HL-60 (cell line): ENCODE measurements around the gene SARDH.

ENCODE experiments used
- DNase-seq, 2 experiments: peaks; one replicate each; pipeline ENCODE4 v3.0.0-alpha.2; 2010 to 2020; ENCODE audit warnings: low read depth in 1 of 2, low spot score in 1 of 2
- H3K27ac ChIP-seq: fragments of 250-450 bp; sonication (Bioruptor Pico); replicated peaks from 2 replicates; pipeline ENCODE4 v1.5.1; 2020; ENCODE audit warnings: mild to moderate bottlenecking, moderate library complexity
- H3K27me3 ChIP-seq: fragments of 250-450 bp; sonication (Bioruptor Pico); 2 replicates; pipeline ENCODE4 v1.5.1; 2021; ENCODE audit warnings: mild to moderate bottlenecking, moderate library complexity; ENCODE audit not compliant: insufficient read depth, poor library complexity, severe bottlenecking
- H3K4me3 ChIP-seq: replicated peaks from 2 replicates; pipeline ENCODE4 v1.5.1; 2011; ENCODE audit warnings: mild to moderate bottlenecking, control low read depth, low read length; ENCODE audit not compliant: insufficient read depth
- GABPA ChIP-seq: IDR thresholded peaks from 2 replicates; pipeline ENCODE4 v1.6.1; 2012; ENCODE audit warnings: low read depth
- POLR2AphosphoS5 ChIP-seq: IDR thresholded peaks from 2 replicates; pipeline ENCODE4 v1.6.1; 2012; ENCODE audit warnings: low read depth
- SPI1 ChIP-seq: IDR thresholded peaks from 2 replicates; pipeline ENCODE4 v1.6.1; 2012; ENCODE audit warnings: low read depth, mild to moderate bottlenecking, borderline replicate concordance
- TF ChIP-seq, protein P1 (sequence below): IDR thresholded peaks from one replicate; pipeline ENCODE4 v1.5.1; 2011; ENCODE audit warnings: low read length, control low read depth, inconsistent platforms; ENCODE audit not compliant: insufficient read depth
- TF ChIP-seq, protein P2 (sequence below): IDR thresholded peaks from 2 replicates; pipeline ENCODE4 v1.6.1; 2012; ENCODE audit warnings: low read depth; ENCODE audit not compliant: insufficient replicate concordance

SARDH gene

DNA sequence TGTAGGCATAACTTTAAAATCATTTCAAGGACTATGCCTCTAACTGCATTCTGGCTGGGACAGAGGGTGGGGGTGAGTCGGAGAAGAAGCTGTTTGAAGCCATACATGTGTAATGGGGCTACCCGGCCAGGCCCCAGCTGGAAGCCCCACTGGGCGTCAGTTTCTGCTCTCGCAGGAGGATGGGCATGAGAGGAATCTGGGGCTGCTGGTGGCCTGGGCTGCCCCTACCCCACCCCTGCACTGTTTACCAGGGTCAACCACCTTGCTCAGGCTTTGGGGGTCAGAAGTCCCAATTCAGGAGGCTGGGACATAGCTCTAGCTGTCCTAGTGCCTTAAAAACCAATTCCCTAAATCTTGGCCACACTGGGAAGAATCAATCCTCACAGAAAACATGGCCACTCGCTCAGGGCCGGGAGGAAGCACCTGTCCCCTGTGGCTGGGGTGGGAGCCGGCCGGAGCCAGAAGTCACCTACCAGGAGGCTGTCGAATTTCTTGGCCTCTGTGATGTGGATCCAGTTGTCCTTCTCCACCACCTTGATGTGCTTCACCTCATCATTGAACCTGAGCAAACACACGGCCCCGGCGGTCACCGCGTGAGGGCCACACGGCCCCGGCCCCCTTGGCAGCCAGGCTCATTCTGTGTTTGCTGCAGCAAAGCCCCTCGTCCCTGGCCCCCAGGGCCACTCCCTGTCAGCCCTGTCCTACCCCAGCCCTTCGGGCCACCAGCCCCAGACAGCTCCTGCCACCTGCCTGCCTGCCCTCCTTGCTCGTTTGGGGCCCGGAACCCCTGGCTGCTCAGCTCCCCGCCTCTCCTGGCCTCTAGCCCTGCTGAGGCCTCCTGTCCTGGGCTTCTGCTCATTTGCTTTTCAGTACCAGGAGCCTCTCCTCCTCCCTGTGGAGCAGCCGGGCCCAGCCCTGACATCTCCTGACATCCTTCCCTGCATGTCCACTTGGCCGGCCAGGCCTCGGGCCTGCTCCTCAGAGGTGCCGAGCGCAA is 33.6 kb upstream of the SARDH start:
- no peak for DNase-seq
- no peak for TF ChIP-seq SPI1
- TF ChIP-seq POLR2AphosphoS5, result no peak
- TF ChIP-seq, protein P1, sequence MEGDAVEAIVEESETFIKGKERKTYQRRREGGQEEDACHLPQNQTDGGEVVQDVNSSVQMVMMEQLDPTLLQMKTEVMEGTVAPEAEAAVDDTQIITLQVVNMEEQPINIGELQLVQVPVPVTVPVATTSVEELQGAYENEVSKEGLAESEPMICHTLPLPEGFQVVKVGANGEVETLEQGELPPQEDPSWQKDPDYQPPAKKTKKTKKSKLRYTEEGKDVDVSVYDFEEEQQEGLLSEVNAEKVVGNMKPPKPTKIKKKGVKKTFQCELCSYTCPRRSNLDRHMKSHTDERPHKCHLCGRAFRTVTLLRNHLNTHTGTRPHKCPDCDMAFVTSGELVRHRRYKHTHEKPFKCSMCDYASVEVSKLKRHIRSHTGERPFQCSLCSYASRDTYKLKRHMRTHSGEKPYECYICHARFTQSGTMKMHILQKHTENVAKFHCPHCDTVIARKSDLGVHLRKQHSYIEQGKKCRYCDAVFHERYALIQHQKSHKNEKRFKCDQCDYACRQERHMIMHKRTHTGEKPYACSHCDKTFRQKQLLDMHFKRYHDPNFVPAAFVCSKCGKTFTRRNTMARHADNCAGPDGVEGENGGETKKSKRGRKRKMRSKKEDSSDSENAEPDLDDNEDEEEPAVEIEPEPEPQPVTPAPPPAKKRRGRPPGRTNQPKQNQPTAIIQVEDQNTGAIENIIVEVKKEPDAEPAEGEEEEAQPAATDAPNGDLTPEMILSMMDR, result no peak
- no peak for TF ChIP-seq GABPA
- TF ChIP-seq, protein P2, sequence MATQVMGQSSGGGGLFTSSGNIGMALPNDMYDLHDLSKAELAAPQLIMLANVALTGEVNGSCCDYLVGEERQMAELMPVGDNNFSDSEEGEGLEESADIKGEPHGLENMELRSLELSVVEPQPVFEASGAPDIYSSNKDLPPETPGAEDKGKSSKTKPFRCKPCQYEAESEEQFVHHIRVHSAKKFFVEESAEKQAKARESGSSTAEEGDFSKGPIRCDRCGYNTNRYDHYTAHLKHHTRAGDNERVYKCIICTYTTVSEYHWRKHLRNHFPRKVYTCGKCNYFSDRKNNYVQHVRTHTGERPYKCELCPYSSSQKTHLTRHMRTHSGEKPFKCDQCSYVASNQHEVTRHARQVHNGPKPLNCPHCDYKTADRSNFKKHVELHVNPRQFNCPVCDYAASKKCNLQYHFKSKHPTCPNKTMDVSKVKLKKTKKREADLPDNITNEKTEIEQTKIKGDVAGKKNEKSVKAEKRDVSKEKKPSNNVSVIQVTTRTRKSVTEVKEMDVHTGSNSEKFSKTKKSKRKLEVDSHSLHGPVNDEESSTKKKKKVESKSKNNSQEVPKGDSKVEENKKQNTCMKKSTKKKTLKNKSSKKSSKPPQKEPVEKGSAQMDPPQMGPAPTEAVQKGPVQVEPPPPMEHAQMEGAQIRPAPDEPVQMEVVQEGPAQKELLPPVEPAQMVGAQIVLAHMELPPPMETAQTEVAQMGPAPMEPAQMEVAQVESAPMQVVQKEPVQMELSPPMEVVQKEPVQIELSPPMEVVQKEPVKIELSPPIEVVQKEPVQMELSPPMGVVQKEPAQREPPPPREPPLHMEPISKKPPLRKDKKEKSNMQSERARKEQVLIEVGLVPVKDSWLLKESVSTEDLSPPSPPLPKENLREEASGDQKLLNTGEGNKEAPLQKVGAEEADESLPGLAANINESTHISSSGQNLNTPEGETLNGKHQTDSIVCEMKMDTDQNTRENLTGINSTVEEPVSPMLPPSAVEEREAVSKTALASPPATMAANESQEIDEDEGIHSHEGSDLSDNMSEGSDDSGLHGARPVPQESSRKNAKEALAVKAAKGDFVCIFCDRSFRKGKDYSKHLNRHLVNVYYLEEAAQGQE, result no peak
- Histone ChIP-seq H3K4me3 (no peak overlapping the region), H3K27me3 (no peaks in the 10 kb centered on the region), H3K27ac (no peak overlapping the region)

DNA sequence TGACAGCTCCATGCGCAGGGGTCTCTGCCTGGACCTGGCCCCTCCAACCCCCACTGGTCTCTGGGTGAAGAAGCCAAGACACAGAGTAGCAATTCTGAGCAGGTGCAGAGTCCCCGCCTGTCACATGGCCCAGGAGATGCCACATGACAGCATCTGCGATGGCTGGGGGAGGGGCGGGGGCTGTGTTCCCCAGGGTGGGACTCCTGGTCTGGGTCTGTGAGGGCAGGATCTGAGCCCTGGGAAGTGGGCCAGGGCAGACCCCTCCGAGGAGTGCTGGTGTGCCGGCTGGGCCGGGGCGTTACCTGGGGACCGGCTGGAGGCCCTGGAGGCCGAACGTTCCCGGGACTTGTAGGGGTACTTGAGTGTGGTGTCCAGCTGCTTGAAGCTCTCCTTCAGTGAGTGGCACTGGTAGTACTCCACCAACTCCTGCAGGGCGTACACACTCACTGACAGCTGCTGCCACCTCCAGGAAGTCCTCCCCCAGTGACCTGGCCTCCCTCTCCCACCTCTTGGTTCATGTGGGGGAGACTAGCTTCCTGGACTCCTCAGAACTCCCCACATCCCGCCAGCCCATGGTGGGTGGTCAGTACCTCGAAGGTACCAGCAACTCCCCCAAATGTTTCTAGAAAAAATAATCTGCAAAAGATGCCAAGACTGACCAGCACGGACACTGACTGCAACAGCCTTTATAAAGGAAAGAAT is 32.1 kb upstream of the SARDH start:
- DNase-seq, result no peak
- H3K27me3 ChIP-seq, result no peaks in the 10 kb centered on the region
- H3K4me3 ChIP-seq, result no peak overlapping the region
- no peak overlapping the region for H3K27ac ChIP-seq
- TF ChIP-seq SPI1, result no peak
- TF ChIP-seq, protein P1, result no peak
- TF ChIP-seq GABPA, result no peak
- TF ChIP-seq, protein P2, result no peak
- no peak for TF ChIP-seq POLR2AphosphoS5

DNA sequence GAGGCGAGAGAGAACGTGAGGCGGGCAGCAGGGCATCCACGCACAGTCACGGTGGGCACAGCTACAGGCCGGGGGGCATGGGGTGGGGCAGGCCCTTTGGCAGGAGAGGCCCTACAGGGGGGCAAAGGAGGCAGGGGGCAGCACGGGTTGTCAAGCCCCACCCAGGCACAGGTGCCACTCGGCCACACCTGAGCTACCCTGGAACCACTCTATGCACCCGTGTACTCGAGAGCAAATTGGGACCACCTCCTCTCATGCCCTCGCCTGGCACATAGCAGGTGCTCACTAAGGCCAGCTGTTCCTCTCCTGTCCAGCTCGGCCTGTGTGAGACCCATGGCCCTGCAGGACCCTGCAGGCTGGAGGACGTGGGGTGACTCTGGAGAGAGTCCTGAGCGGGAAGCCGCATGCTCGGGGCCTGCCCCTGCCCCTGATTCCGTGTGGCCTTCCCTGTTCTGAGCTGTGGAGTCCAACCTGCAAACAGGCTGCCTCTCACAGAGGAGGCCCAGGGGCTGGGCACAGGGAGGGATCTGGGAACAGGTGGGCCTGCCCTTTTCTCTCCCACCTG is 31.4 kb upstream of the SARDH start:
- H3K27me3 ChIP-seq, result no peaks in the 10 kb centered on the region
- TF ChIP-seq, protein P2, result no peak
- no peak overlapping the region for H3K27ac ChIP-seq
- H3K4me3 ChIP-seq, result no peak overlapping the region
- DNase-seq, result no peak
